ENCODE measurements around the gene KLHL21. TPM values are rescaled to one million over a fixed set of nuclear protein-coding genes. Genes with fewer than 3 reads are reported as not detected.

The KLHL21 gene
- total RNA-seq, 2 donors from 2014 or later = 10.9 to 13.2 TPM

- Histone ChIP-seq H3K27me3 (ENCODE audit: control insufficient read depth, insufficient read depth, low read length, poor library complexity, severe bottlenecking) (no peaks in the 10 kb centered on the region), H3K9ac (ENCODE audit: extremely low read depth, low read length, poor library complexity, severe bottlenecking) (no peak overlapping the region), H3K4me1 (ENCODE audit: control insufficient read depth, insufficient read depth, low read length) (peaks cover 13% of the 10 kb centered on the region), H3K4me3 (ENCODE audit: low read length) (no peak overlapping the region), H3K9me3 (ENCODE audit: control insufficient read depth, low read length) (no peaks in the 10 kb centered on the region), H3K36me3 (ENCODE audit: control insufficient read depth, insufficient read depth, low read length) (no peaks in the 10 kb centered on the region), H3K27ac (ENCODE audit: low read depth, low read length) (no peak overlapping the region)
- Mint-ChIP-seq H3K27me3 (ENCODE audit: insufficient read depth) (peaks cover under 1% of the 10 kb centered on the region), H3K4me3 (no peak overlapping the region), H3K4me1 (peaks cover 23% of the 10 kb centered on the region), H3K36me3 (ENCODE audit: low read depth) (peaks cover 7% of the 10 kb centered on the region), H3K9me3 (no peaks in the 10 kb centered on the region), H3K27ac (no peak overlapping the region)
- no peak for DNase-seq
- 85 to 90% methylated on average over 6 of the region's 6 CpGs for WGBS, 2 experiments (ENCODE audit: insufficient coverage in 1 of 2, insufficient read length in 1 of 2)
- TF ChIP-seq, protein P1, sequence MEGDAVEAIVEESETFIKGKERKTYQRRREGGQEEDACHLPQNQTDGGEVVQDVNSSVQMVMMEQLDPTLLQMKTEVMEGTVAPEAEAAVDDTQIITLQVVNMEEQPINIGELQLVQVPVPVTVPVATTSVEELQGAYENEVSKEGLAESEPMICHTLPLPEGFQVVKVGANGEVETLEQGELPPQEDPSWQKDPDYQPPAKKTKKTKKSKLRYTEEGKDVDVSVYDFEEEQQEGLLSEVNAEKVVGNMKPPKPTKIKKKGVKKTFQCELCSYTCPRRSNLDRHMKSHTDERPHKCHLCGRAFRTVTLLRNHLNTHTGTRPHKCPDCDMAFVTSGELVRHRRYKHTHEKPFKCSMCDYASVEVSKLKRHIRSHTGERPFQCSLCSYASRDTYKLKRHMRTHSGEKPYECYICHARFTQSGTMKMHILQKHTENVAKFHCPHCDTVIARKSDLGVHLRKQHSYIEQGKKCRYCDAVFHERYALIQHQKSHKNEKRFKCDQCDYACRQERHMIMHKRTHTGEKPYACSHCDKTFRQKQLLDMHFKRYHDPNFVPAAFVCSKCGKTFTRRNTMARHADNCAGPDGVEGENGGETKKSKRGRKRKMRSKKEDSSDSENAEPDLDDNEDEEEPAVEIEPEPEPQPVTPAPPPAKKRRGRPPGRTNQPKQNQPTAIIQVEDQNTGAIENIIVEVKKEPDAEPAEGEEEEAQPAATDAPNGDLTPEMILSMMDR (conservative IDR thresholded peaks at IDR 0.05) = no peak
These were observed 24.7 kb downstream of the KLHL21 start for GRCh38 chr1:6577831-6578525.

DNA sequence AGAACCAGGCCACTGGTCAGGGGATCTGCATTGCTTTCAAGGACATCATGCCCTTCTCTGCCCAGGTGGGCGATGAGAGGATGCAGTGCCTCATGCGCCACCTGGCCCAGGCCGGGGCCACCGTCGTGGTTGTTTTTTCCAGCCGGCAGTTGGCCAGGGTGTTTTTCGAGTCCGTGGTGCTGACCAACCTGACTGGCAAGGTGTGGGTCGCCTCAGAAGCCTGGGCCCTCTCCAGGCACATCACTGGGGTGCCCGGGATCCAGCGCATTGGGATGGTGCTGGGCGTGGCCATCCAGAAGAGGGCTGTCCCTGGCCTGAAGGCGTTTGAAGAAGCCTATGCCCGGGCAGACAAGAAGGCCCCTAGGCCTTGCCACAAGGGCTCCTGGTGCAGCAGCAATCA is 27.9 kb downstream of the KLHL21 start:
- H3K4me3 ChIP-seq (ENCODE audit: low read length) = no peak overlapping the region
- Mint-ChIP-seq H3K4me3 (no peak overlapping the region), H3K9me3 (no peaks in the 10 kb centered on the region), H3K27ac (no peak overlapping the region), H3K4me1 (peaks cover 9% of the 10 kb centered on the region), H3K36me3 (ENCODE audit: low read depth) (no peaks in the 10 kb centered on the region), H3K27me3 (ENCODE audit: insufficient read depth) (peaks cover 32% of the 10 kb centered on the region)
- TF ChIP-seq, protein P1 (conservative IDR thresholded peaks at IDR 0.05) = no peak
- H3K9me3 ChIP-seq (ENCODE audit: control insufficient read depth, low read length) = no peaks in the 10 kb centered on the region
- no peaks in the 10 kb centered on the region for H3K36me3 ChIP-seq (ENCODE audit: control insufficient read depth, insufficient read depth, low read length)
- no peak for DNase-seq
- 88 to 93% methylated on average over 14 of the region's 14 CpGs for WGBS, 2 experiments (ENCODE audit: insufficient coverage in 1 of 2, insufficient read length in 1 of 2)
- peaks cover 21% of the 10 kb centered on the region for H3K27me3 ChIP-seq (ENCODE audit: control insufficient read depth, insufficient read depth, low read length, poor library complexity, severe bottlenecking)
- H3K9ac ChIP-seq (ENCODE audit: extremely low read depth, low read length, poor library complexity, severe bottlenecking) = no peak overlapping the region
- no peak overlapping the region for H3K27ac ChIP-seq (ENCODE audit: low read depth, low read length)
- peaks cover 8% of the 10 kb centered on the region for H3K4me1 ChIP-seq (ENCODE audit: control insufficient read depth, insufficient read depth, low read length)

DNA sequence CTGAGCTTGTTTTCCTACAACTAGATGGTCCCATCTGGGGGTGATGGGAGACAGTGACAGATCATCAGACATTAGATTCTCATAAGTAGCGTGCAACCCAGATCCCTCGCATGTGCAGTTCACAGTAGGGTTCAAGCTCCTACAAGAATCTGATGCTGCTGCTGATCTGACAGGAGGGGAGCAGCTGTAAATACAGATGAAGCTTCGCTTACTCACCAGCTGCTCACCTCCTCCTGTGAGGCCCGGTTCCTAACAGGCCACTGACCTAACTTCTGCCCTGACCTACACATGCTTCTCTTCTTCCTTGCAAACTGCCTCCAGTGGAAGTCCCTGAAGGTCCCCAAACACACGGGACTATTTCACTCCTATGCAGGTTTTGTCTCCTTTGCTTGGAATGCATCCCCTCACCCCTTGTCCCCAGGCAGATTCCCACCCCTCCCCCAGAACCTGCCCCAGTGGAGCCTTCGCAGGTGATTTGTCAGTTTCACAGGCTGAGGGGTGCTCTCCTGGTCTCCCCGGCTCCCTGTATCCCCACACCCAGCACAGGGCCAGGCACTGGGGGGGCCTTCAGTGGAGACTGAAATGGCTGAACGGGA is 28.5 kb downstream of the KLHL21 start:
- TF ChIP-seq, protein P1 (conservative IDR thresholded peaks at IDR 0.05) = no peak
- Histone ChIP-seq H3K4me1 (ENCODE audit: control insufficient read depth, insufficient read depth, low read length) (peaks cover 4% of the 10 kb centered on the region), H3K27me3 (ENCODE audit: control insufficient read depth, insufficient read depth, low read length, poor library complexity, severe bottlenecking) (peaks cover 27% of the 10 kb centered on the region), H3K4me3 (ENCODE audit: low read length) (no peak overlapping the region), H3K9me3 (ENCODE audit: control insufficient read depth, low read length) (no peaks in the 10 kb centered on the region), H3K36me3 (ENCODE audit: control insufficient read depth, insufficient read depth, low read length) (no peaks in the 10 kb centered on the region), H3K9ac (ENCODE audit: extremely low read depth, low read length, poor library complexity, severe bottlenecking) (no peak overlapping the region), H3K27ac (ENCODE audit: low read depth, low read length) (no peak overlapping the region)
- Mint-ChIP-seq H3K9me3 (no peaks in the 10 kb centered on the region), H3K27ac (no peak overlapping the region), H3K4me1 (peaks cover 4% of the 10 kb centered on the region), H3K27me3 (ENCODE audit: insufficient read depth) (peaks cover 39% of the 10 kb centered on the region), H3K36me3 (ENCODE audit: low read depth) (no peaks in the 10 kb centered on the region), H3K4me3 (no peak overlapping the region)
- 83 to 85% methylated on average over 5 to 8 of the region's 8 CpGs for WGBS, 2 experiments (ENCODE audit: insufficient coverage in 1 of 2, insufficient read length in 1 of 2)
- DNase-seq = no peak
